GM21447 (cell line): ENCODE results near the gene TMEM19.
"Not testable (repeated sequence)": the region's sequence is repeated elsewhere in the genome, so short reads cannot be mapped to it uniquely, and the experiment has no call there.

Experiments
- ATAC-seq: cut with Tn5 transposase; IDR thresholded peaks from one replicate; pipeline ENCODE4 v1.9.1; 2021; ENCODE audit not compliant: unreplicated experiment

TMEM19 gene

DNA sequence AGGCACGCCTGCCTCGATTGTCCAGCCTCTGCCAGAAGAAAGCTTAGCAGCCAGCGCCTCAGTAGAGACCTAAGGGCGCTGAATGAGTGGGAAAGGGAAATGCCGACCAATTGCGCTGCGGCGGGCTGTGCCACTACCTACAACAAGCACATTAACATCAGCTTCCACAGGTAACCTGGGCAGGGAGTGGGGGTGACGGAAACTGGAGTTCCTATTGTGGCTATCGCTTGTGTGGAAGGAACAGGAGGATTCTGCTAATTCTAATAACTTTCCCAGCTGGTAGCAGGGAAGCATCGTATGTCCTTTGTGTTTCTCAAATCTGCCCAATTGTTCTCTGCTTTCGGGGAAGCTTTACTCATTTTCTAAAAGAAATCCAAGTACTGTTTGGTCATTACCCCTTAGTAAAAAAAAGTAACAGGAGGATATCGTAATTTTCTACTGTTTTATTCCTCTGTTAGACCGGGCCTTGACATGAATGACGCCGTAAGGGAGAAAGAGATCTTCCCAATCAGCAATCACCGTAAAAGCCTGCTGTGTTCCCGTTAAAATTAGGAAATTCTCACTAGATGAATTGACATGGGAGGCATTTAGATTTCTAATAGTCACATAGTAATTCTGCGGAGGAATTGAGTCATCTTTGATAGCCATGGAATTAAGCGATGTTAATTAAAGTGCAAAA, 21.3 kb upstream of the TMEM19 start:
- ATAC-seq: peak; percentile 14

DNA sequence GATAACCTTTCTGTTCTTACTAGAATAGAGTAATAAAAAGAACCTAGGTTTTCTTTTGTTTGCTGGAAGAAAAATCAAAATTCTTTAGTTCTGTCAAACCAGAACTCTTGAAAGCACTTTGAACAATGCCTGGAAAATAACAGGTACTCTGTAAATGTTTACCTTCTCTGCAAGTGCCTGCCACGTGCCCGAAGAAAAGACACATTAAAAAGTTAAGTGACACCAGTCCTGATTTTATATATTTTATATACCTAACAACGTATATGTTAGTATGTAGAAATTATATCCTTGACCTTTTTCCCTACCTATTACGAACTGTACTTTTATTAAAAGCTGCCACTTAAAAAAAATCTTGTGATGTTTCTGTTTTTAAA, 20.8 kb upstream of the TMEM19 start:
- no peak for ATAC-seq

GRCh38 chr12:71666259-71666658, 19.6 kb upstream of the TMEM19 start:
- ATAC-seq: no peak

GRCh38 chr12:71671311-71671710, 14.6 kb upstream of the TMEM19 start:
- ATAC-seq: no peak

DNA sequence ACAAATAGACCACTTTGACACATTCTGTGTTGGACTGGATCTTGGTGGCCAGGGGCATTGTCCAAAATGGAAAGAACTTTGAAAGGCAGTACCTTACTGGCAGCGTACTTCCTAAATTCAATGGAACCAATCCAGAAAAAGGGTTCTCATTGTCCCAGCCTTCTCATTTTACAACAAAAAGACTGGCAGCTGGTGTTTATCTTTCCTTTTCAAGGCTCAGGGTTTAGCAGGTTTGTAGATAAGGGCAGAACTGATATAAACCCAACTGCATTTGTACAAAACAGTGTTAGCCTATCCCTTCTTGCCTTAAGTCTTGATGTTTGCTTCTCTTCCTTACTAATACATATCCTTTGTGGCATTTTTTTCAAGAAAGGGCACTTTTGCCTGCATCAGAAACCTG, 14.1 kb upstream of the TMEM19 start:
- ATAC-seq: no peak

GRCh38 chr12:71682466-71682865, 3.4 kb upstream of the TMEM19 start:
- ATAC-seq: no peak

DNA sequence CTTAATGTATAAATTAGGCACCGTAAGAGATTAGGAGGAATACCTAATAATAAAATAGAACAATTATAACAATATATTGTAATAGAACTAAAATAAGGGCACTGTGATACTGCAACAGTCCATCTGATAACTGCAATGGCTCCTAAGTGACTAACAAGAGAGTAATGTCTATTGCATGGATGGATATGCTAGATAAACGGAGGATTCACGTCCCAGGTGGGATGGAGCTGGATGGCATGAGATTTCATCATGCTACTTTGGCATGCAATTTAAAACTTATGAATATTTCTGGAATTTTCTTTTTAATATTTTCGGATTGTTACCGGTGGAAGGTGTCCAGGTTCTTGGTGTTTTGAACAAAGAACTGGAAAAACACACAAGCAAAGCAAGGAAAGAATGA, 2.2 kb upstream of the TMEM19 start:
- no peak for ATAC-seq

GRCh38 chr12:71684081-71684480, 1.8 kb upstream of the TMEM19 start:
- no peak for ATAC-seq

GRCh38 chr12:71685312-71685906, 473 bp upstream of the TMEM19 start:
- ATAC-seq: no peak

DNA sequence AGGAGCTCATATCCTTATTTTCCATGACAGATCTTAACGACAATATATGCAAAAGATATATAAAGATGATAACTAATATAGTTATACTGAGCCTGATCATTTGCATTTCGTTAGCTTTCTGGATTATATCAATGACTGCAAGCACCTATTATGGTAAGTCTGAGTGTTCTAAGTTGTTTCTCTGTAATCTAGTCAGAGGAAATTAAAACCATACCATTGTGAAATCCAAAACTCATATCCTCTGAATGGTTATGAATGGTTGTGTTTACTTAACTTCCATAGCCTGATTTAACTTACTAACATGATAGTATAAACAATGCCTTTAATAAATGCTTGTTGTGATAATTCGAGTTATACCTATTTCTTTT, 760 bp downstream of the TMEM19 start:
- no peak for ATAC-seq

GRCh38 chr12:71687172-71687571, 1.3 kb downstream of the TMEM19 start:
- ATAC-seq: not testable (repeated sequence)

GRCh38 chr12:71688961-71689570, 3.2 kb downstream of the TMEM19 start:
- no peak for ATAC-seq

GRCh38 chr12:71691504-71692129, 5.7 kb downstream of the TMEM19 start:
- ATAC-seq: no peak

- no peak for ATAC-seq
These were observed 7.2 kb downstream of the TMEM19 start for GRCh38 chr12:71693126-71693525.

- ATAC-seq: peak; percentile 16
These were observed 7.8 kb downstream of the TMEM19 start for GRCh38 chr12:71693651-71694050.

- peak; percentile 80 for ATAC-seq
These were observed 8.4 kb downstream of the TMEM19 start for GRCh38 chr12:71694099-71694820.

DNA sequence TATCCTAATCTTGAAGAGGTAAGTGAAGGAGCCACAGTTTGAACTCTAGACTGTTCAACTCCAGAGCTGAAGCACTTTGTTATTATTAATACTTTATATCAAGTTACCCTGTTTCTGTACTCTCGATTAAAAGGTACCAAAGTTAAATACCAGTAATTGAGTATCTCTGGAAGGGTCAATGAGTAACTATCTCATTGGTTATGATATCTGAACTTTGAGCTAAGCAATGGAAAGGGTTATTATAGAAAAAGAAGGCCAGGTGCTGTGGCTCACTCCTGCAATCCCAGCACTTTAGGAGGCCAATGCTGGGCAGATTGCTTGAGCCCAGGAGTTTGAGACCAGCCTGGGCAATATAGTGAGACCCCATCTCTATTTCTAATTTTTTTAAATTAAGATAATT, 9.9 kb downstream of the TMEM19 start:
- no peak for ATAC-seq

GRCh38 chr12:71702181-71702580, 16.3 kb downstream of the TMEM19 start:
- ATAC-seq: not testable (repeated sequence)

DNA sequence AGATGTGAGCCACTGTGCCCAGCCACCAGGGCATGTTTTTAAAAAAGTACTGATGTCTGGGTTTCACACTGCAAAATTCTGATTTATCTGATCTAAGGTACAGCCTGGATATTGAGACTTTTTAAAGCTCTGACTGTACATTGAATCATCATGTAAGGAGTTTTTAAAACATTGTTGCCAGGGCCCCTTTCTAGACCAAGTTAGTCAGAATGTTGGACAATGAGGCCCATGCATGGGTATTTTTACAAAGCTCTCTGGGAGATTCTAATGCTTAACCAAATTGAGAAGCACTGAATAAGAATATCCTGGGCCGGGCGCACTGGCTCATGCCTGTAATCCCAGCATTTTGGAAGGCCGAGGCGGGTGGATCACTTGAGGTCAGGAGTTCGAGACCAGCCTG, 16.7 kb downstream of the TMEM19 start:
- no peak for ATAC-seq

- no peak for ATAC-seq
These were observed 17.3 kb downstream of the TMEM19 start for GRCh38 chr12:71703206-71703605.

- no peak for ATAC-seq
These were observed 19.0 kb downstream of the TMEM19 start for GRCh38 chr12:71704920-71705319.

DNA sequence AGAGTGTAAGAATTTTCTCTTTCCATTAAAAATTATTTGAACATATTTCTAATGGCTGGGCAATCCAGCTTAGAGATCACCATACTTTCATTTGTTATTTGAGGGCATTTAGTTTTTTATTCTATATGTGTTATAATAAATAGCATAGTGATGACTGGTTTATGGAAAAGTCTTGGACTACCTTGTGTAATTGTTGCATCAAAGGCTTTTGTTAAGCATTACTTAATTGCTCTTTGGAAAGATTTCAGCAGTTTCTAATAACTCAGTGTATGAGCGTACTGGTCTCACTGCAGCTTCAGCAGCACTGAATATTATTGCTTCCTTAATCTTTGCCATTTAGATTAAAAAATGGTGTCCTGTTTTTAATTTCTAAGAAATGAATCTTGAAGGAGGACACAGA, 22.8 kb downstream of the TMEM19 start:
- no peak for ATAC-seq
